GM21737 (cell line): ENCODE measurements around the gene VSNL1.

Experiments used
- ATAC-seq: cut with Tn5 transposase; IDR thresholded peaks from one replicate; pipeline ENCODE4 v1.9.1; 2021; ENCODE audit warnings: mild to moderate bottlenecking, moderate library complexity; ENCODE audit not compliant: unreplicated experiment

The VSNL1 gene

DNA sequence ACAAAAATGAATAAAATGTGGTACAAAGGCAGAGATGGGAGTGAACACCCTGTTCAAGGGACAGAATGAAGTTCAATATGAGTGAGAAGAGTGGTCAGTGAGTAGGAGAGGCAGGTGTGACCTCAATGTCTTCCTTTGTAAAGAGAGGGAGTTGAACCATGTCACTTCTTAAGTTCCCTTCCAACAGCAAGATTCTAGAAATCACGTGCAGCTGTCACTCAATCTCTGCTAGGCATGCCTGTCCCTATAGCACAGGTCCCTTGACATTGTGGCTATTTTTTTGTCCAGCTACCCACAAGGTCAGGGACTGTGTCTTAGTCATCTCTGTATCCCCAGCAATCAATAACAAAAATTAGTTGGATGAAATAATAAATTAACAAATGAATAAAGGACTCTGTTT is 66.9 kb downstream of the VSNL1 start:
- no peak for ATAC-seq

- no peak for ATAC-seq
Observed at GRCh38 chr2:17608251-17608650, 67.8 kb downstream of the VSNL1 start.

GRCh38 chr2:17610521-17610920 is 70.0 kb downstream of the VSNL1 start:
- no peak for ATAC-seq

DNA sequence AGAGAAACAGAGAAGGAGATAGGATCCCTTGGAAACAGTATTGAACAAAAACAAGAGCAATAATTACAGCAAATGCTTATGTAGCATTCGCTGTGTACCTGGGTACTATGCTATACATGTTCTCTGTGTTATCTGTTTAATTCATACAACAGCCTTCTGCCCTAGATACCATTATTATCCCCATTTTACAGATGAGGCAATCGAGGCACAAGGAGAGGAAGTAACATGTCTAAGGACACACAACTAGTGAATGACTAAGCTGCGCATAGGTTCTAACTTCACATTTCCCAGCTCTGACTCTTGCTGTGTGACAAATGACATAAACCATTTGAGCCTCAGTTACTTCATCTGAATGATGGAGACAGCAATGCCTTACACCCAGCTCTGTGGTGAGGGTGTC is 70.5 kb downstream of the VSNL1 start:
- no peak for ATAC-seq

- no peak for ATAC-seq
Observed at GRCh38 chr2:17614174-17614930, 73.9 kb downstream of the VSNL1 start.

DNA sequence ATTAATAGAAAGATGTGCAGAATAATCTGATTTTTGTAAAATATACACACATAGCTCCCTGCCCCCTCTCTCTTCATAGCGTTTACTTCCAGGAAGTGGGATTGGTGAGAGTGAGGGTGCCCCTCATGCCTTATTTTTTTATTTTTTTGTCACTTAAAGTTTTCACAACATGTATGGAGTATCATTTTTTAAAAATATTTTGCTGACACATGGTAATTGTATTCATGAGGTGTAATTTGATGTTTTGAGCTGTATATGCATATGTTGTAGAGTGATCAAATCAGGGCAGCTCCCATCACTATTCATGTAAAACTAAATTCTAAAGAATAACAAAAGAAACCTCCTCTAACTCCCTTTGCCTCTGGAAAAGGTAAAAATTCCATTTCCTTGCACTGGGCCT is 74.7 kb downstream of the VSNL1 start:
- no peak for ATAC-seq

DNA sequence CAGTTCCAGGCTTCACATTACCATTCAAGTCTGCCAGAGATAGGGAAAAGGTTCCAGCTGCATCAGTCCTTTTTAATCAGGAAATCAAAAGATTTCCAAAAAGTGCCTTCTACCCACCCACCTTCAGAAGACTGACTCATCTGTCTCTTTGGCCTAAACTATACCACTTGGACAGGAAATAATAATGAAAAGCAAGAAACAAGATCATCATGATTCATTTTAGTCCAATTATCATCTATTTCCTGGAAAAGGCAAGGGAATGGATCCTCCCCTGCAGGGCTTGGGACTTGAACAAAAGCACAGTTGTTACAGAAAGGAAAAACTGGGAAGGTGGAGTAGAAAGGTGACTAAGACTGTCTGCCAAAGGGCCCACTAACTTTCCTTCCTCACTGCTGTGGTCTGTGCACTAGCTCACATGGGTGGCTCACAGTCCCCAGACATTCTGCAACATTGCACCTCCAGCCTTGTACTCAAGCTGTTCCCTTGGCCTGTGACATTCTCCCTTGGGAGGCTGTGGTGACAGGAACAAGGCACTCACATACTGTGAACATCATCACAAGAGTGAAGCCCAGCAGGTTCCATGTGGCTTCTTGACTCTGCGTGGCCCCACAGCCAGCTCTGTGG is 75.3 kb downstream of the VSNL1 start:
- ATAC-seq: no peak

DNA sequence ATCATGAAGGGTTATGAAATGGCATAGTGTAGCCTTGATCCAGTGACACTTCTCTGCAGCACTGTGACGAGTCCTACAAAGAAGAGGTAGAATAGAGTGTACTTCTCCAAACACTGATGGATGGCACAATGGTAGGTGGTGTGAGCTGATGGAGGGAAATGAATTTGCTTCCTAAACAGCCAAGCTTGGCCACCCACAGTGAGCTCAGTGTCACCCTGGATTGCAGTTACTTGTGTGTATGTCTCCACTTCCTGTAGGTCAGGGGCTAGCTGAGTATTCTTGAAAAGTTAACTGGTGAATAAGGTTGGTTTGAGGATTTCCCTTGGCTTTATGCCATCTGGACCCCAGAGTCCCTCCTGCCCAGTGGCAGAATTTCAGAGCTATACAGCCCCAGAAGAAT is 75.9 kb downstream of the VSNL1 start:
- no peak for ATAC-seq

- ATAC-seq: no peak
Observed at GRCh38 chr2:17617516-17617915, 77.0 kb downstream of the VSNL1 start.

DNA sequence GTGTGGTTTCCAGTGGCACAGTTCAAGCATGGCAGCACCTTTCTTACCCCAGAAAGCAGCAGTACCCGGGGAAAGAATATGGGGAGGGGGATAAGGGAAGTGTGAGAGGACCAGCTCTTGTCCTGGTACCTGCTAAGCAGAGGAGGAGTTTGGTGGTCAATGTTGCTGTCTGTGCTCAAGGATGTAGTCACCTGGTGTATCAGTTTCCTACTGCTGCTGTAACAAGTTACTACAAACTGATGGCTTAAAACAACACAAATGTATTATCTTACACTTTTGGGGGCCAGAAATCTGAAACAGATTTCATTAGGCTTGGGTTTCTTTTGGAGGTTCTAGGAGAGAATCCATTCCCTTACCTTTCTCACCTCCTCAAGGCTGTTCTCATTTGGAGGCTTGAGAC is 77.5 kb downstream of the VSNL1 start:
- ATAC-seq: no peak

DNA sequence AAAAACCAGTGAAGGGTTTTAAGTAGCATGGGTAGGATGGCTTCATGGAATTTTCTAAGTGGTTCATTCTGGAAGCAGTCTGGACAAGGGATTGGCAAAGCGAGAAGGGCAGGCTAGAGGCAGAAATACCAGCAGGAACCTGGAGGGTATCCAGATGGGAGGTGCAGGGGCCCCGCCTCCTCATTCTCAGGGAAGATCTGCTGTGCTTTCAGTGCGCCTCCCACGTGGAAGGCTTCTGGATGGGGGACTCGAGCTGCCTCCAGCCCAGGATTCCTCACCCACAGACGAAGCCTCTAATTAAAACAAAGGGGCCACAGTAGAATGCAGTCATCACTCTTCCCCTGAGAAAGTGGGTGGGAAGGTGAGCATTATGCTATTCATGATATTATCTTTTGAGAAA is 79.8 kb downstream of the VSNL1 start:
- ATAC-seq: no peak

GRCh38 chr2:17620841-17621240 is 80.3 kb downstream of the VSNL1 start:
- no peak for ATAC-seq

GRCh38 chr2:17621781-17622180 is 81.3 kb downstream of the VSNL1 start:
- no peak for ATAC-seq

DNA sequence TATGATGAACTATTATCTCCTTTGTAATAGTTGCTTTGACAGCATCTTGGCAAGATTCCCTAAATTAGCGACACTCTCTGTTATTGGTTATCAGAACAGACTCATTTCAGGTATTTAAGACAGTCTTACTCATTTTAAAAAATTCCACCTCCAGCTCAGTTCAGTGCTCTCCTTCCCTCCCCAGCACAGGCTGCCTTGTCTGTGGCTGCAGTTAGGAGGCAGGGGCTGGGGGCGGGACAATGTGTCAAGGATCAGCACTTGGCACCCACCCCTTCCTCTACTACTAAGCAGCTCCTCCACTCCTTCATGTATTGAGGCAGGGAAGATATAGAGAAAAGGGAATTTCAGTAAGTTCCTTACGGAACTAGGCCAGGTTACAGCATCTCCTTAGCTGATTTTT is 85.0 kb downstream of the VSNL1 start:
- no peak for ATAC-seq

DNA sequence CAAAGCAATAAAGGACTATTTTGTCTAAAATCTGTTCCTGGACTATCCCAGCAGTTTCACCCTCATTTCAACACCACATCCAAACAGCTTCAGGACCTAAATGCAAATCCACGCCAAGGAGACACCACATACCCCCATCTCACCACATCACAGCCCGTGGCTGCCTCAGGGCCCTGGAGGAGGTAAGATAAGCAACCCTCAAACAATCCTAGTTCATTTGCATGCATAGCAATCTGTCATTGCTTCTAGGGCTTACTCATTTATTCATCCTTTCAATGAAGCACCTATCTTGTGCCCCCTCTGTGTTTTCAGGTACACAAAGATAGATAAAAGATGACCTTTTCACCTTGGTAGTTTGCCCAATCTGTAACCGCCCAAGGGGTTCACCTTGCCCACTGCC is 86.5 kb downstream of the VSNL1 start:
- ATAC-seq: no peak

- ATAC-seq: no peak
Observed at GRCh38 chr2:17627434-17627833, 86.9 kb downstream of the VSNL1 start.

DNA sequence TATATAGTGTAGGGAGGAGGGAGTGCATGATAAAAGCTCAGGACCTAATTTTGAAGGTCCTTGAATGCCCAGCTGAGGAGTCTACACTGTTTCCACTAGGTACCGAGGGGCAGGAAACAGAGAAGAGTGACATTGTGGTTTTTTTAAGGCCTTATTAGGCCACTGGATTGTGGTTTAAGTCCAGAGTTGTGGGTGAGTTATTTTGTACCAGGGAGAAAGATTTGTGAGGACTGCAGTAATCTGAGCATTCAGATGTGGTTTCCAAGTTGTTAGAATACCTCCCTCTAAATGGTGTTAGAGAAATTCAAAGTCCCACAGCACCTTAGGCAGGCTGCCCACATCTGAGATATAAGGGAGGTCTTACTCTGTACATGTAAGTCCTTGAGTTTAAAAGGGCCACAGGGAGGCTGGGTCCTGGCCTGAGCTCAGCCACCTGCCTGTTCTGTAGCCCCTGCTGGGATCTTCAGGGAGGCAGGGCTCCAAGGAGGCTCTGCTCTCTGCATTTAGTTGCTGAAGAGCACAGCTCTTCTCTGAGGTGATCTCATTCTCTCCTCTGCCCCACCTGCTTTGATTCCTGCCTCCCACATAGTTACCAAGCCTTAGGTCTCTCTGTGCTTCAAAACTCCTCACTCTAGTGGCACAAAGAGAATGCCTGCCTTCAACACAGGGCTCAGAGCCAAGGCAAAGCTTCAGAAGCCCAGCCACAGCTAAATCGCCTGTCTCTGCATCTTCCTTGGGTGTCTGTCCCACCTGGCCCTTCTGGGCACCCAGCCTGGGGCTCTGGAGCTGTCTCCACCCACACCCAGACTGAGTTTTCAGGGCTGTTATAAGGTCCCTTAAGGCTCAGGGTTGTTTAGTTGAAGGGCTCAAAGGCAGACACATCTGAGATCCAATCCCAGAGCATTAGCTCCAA is 88.1 kb downstream of the VSNL1 start:
- ATAC-seq: no peak

- no peak for ATAC-seq
Observed at GRCh38 chr2:17630089-17630488, 89.6 kb downstream of the VSNL1 start.

- ATAC-seq: no peak
Observed at GRCh38 chr2:17634997-17635396, 94.5 kb downstream of the VSNL1 start.

DNA sequence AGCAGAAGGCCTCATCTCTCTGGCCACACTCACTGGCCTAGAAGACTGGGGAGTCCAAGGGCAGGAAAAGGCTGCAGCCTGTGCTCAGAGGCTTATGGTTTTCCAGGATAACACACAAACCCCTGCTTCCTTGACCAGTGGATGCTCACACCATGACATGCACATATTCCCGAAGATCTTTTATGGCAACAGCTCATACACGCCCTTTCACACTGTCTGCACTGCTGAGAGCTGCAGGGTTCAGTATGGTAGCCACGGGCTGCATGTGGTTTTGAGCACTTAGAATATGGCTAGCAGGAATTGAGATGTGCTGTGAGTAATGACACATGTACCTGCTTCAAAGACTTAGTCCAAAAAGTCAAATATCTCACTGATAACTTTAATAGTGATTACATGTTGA is 95.8 kb downstream of the VSNL1 start:
- ATAC-seq: no peak

DNA sequence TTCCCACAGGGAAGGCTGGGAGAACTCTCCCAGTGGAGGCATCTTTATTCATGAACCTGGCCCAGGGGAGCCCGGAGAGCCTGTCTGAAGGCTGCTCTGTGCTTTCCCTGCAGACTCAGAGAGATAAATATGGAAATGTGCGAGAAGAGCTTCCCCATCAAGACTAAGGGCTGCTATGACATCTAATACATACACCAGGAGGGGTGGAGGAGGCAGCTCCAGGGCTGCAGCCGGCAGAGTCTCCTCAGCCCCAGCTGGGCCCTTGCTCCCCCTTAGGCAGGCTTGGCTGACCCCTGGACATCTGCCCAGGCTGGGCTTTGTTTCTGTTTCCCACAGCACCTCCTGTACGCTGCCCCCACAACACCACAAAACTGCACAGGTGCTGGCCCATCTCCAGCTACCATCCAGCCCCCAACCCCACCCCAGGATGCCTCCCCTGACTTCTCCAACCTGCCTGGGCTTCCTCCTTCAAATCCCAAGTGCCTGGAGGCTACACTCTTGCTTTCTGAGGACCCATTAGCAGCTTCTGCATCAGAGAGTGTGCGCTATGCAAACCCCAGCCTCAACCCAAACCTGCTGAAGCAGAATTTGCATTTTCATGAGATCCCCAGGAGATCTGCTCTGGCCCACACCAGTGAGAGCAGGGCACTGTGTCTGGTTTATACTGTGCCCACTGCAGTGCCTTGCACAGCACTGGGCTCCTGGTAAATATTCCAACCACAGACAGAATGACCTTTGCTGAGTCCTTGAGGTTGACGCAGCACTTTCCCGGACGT is 96.8 kb downstream of the VSNL1 start:
- ATAC-seq: no peak
